GM19240 (cell line): ENCODE results near the gene SVOPL.

ENCODE experiments used
- DNase-seq: peaks from one replicate; pipeline ENCODE4 v3.0.0; 2011; ENCODE audit warnings: low spot score; ENCODE audit not compliant: insufficient read length

Gene SVOPL

GRCh38 chr7:138565071-138565450 lies 136.1 kb downstream of the SVOPL start:
- DNase-seq: no peak

- no peak for DNase-seq
Measured at GRCh38 chr7:138564365-138564764, 136.8 kb downstream of the SVOPL start.

GRCh38 chr7:138563808-138564207 lies 137.4 kb downstream of the SVOPL start:
- DNase-seq: no peak

- no peak for DNase-seq
Measured at GRCh38 chr7:138559448-138559847, 141.7 kb downstream of the SVOPL start.

- no peak for DNase-seq
Measured at GRCh38 chr7:138556771-138557484, 144.2 kb downstream of the SVOPL start.

- no peak for DNase-seq
Measured at GRCh38 chr7:138555684-138556083, 145.5 kb downstream of the SVOPL start.

- DNase-seq: no peak
Measured at GRCh38 chr7:138554674-138555073, 146.5 kb downstream of the SVOPL start.

- DNase-seq: no peak
Measured at GRCh38 chr7:138553805-138554204, 147.4 kb downstream of the SVOPL start.

- DNase-seq: no peak
Measured at GRCh38 chr7:138551102-138551501, 150.1 kb downstream of the SVOPL start.

GRCh38 chr7:138550337-138550736 lies 150.8 kb downstream of the SVOPL start:
- no peak for DNase-seq

GRCh38 chr7:138549082-138549481 lies 152.1 kb downstream of the SVOPL start:
- no peak for DNase-seq

GRCh38 chr7:138546829-138547228 lies 154.3 kb downstream of the SVOPL start:
- no peak for DNase-seq

- DNase-seq: no peak
Measured at GRCh38 chr7:138546064-138546619, 155.0 kb downstream of the SVOPL start.

GRCh38 chr7:138545123-138545522 lies 156.0 kb downstream of the SVOPL start:
- DNase-seq: no peak
